A549 (cell line): ENCODE results near the gene CFAP161. TPM values are rescaled to one million over a fixed set of nuclear protein-coding genes. Genes with fewer than 3 reads are reported as not detected.

Experiments used
- ATAC-seq, 2 experiments: fragments of 200-7000 bp in 1 of 2; fragments of >200 bp in 1 of 2; cut with Nextera tagmentation in 1 of 2; cut with Tn5 transposase in 1 of 2; 3 replicates each; pipeline versions ENCODE4 v1.8.0 to v1.9.1; 2018 to 2020; ENCODE audit warnings: mild to moderate bottlenecking in 1 of 2, moderate library complexity in 1 of 2
- CTCF ChIA-PET: fragments of 300-600 bp; sonication (Branson Sonifier 250); formaldehyde crosslinking; extraction: SDS; loops from one replicate; lab custom pipeline; 2021; ENCODE audit warnings: antibody characterized with exemption, inconsistent platforms; lab: Yijun Ruan, JAX
- POLR2A ChIA-PET: fragments of 350-600 bp; formaldehyde crosslinking; extraction: SDS; loops from one replicate; lab custom pipeline; 2021; ENCODE audit warnings: antibody characterized with exemption, inconsistent platforms; lab: Yijun Ruan, JAX
- DNase-seq, 2 experiments: peaks; one replicate each; pipeline versions ENCODE4 v3.0.0 to v3.0.0-alpha.2; 2011 to 2016; ENCODE audit warnings: low read depth in 1 of 2, low spot score in 1 of 2
- FAIRE-seq: peaks from 2 replicates; lab custom pipeline; 2011; peaks lifted over from hg19 to GRCh38; lab: Jason Lieb, UNC
- H3K27ac ChIP-seq, 2 experiments: fragments of >200 bp; sonication (Bioruptor Twin); formaldehyde crosslinking; 3 replicates each; pipeline ENCODE4 v1.5.1; 2016 to 2017
- H3K4me1 ChIP-seq: fragments of >200 bp; sonication (Bioruptor Twin); formaldehyde crosslinking; 3 replicates; pipeline ENCODE4 v1.6.1; 2016
- H3K4me2 ChIP-seq: fragments of >200 bp; sonication (Bioruptor Twin); formaldehyde crosslinking; 3 replicates; pipeline ENCODE4 v1.6.1; 2016
- H3K4me3 ChIP-seq: fragments of >200 bp; sonication (Bioruptor Twin); formaldehyde crosslinking; 3 replicates; pipeline ENCODE4 v1.5.1; 2016
- H3K9me3 ChIP-seq: fragments of >200 bp; sonication (Bioruptor Twin); formaldehyde crosslinking; 3 replicates; pipeline ENCODE4 v1.6.1; 2016
- CEBPB ChIP-seq, 2 experiments: fragments of >200 bp in 1 of 2; sonication (Bioruptor Twin) in 1 of 2; formaldehyde crosslinking in 1 of 2; IDR thresholded peaks; 2 replicates each; pipeline ENCODE4 v1.6.1; 2012 to 2016
- CHD4 ChIP-seq: fragments of 200-600 bp; sonication (generic); IDR thresholded peaks from 2 replicates; pipeline ENCODE4 v1.6.1; 2016; ENCODE audit warnings: antibody characterized with exemption, mild to moderate bottlenecking, borderline replicate concordance
- FOSB ChIP-seq: fragments of 250-450 bp; sonication (Bioruptor Pico); IDR thresholded peaks from 2 replicates; pipeline ENCODE4 v1.5.0; 2020; ENCODE audit warnings: mild to moderate bottlenecking, moderate library complexity
- HDAC2 ChIP-seq: fragments of 200-600 bp; sonication (generic); IDR thresholded peaks from 2 replicates; pipeline ENCODE4 v1.6.1; 2016
- HOXA7 ChIP-seq: fragments of 250-450 bp; sonication (Bioruptor Pico); IDR thresholded peaks from 2 replicates; pipeline ENCODE4 v1.5.0; 2020; ENCODE audit warnings: mild to moderate bottlenecking, moderate library complexity
- JUN ChIP-seq, 2 experiments: fragments of >200 bp; sonication (Bioruptor Twin); formaldehyde crosslinking; IDR thresholded peaks; 2 replicates in 1 of 2; 3 replicates in 1 of 2; pipeline ENCODE4 v1.6.1; 2016 to 2017
- JUNB ChIP-seq: fragments of >200 bp; sonication (Bioruptor Twin); formaldehyde crosslinking; IDR thresholded peaks from 2 replicates; pipeline ENCODE4 v1.6.1; 2016
- MAFK ChIP-seq: fragments of 450-650 bp; IDR thresholded peaks from 2 replicates; pipeline ENCODE4 v1.6.1; 2014; ENCODE audit not compliant: partially characterized antibody
- MAZ ChIP-seq: fragments of 150-350 bp; IDR thresholded peaks from 2 replicates; pipeline ENCODE4 v1.6.1; 2014; ENCODE audit warnings: antibody characterized with exemption, low read depth, low read length, borderline replicate concordance
- MYC ChIP-seq: IDR thresholded peaks from 2 replicates; pipeline ENCODE4 v1.6.1; 2012; ENCODE audit warnings: mild to moderate bottlenecking, inconsistent platforms, low read length, improper control_type of control experiment, borderline replicate concordance
- NFE2L2 ChIP-seq: fragments of 150-350 bp; conservative IDR thresholded peaks from 2 replicates; pipeline ENCODE4 v1.6.1; 2014; ENCODE audit warnings: low read length
- PHF8 ChIP-seq: fragments of 200-600 bp; sonication (generic); IDR thresholded peaks from 2 replicates; pipeline ENCODE4 v1.6.1; 2016; ENCODE audit warnings: low read depth, mild to moderate bottlenecking, antibody characterized with exemption, moderate library complexity, borderline replicate concordance
- POLR2A ChIP-seq: IDR thresholded peaks from 2 replicates; pipeline ENCODE4 v1.6.1; 2012; ENCODE audit warnings: mild to moderate bottlenecking, low read length
- RFX5 ChIP-seq: fragments of 450-650 bp; IDR thresholded peaks from 2 replicates; pipeline ENCODE4 v1.7.1; 2014; ENCODE audit warnings: antibody characterized with exemption, mild to moderate bottlenecking, moderate library complexity
- SMC3 ChIP-seq: fragments of >200 bp; sonication (Bioruptor Twin); formaldehyde crosslinking; IDR thresholded peaks from 3 replicates; pipeline ENCODE4 v1.6.1; 2018; ENCODE audit warnings: inconsistent platforms
- TFCP2L1 ChIP-seq: fragments of 250-450 bp; sonication (Bioruptor Pico); IDR thresholded peaks from 2 replicates; pipeline ENCODE4 v1.5.0; 2021; ENCODE audit warnings: mild to moderate bottlenecking
- ZFP36 ChIP-seq: fragments of 450-650 bp; IDR thresholded peaks from 2 replicates; pipeline ENCODE4 v1.6.1; 2014; ENCODE audit warnings: borderline replicate concordance; ENCODE audit not compliant: partially characterized antibody
- ZNF302 ChIP-seq: fragments of 250-450 bp; sonication (Bioruptor Pico); IDR thresholded peaks from 2 replicates; pipeline ENCODE4 v1.9.0; 2021; ENCODE audit warnings: inconsistent platforms, mild to moderate bottlenecking, moderate library complexity
- WGBS: methylation state at CpG from one replicate; pipeline ENCODE4 v1.1.6; 2017; ENCODE audit errors: missing lambda C conversion rate; 5-methylcytosine and 5-hydroxymethylcytosine counted together
- polyA plus RNA-seq, 4 experiments: library from polyadenylated mRNA; depleted of rRNA in 3 of 4; stranded (reverse); fragments of >200 nt; fragmentation: RNase III in 1 of 4; extraction: RNeasy Plus Mini Kit Qiagen cat#74134 plus additional on column Dnase treatment in 1 of 4; gene quantifications; 2 replicates in 3 of 4; 3 replicates in 1 of 4; pipeline ENCODE4 v1.2.3, GENCODE V29; 2011 to 2017
- TF ChIP-seq, protein P1 (sequence below): fragments of >200 bp; sonication (Bioruptor Twin); formaldehyde crosslinking; IDR thresholded peaks from 3 replicates; pipeline ENCODE4 v1.5.1; 2016
- TF ChIP-seq, protein P2 (sequence below): fragments of 150-350 bp; IDR thresholded peaks from 2 replicates; pipeline ENCODE4 v1.6.1; 2014; ENCODE audit warnings: low read depth, mild to moderate bottlenecking, low read length
- TF ChIP-seq, protein P3 (sequence below): fragments of >200 bp; sonication (Bioruptor Twin); formaldehyde crosslinking; IDR thresholded peaks from 2 replicates; pipeline ENCODE4 v1.6.1; 2016
- TF ChIP-seq, protein P4 (sequence below): fragments of >200 bp; sonication (Bioruptor Twin); formaldehyde crosslinking; IDR thresholded peaks from 3 replicates; pipeline ENCODE4 v1.6.1; 2016
- TF ChIP-seq, protein P5 (sequence below): IDR thresholded peaks from 2 replicates; pipeline ENCODE4 v1.6.1; 2012
- TF ChIP-seq, protein P6 (sequence below): fragments of 250-450 bp; sonication (Bioruptor Pico); IDR thresholded peaks from 2 replicates; pipeline ENCODE4 v1.5.0; 2021; ENCODE audit warnings: mild to moderate bottlenecking, moderate library complexity, borderline replicate concordance

Gene CFAP161
- polyA plus RNA-seq, 2 of the 4 experiments (the other 2 are of a cell fraction) = not detected

DNA sequence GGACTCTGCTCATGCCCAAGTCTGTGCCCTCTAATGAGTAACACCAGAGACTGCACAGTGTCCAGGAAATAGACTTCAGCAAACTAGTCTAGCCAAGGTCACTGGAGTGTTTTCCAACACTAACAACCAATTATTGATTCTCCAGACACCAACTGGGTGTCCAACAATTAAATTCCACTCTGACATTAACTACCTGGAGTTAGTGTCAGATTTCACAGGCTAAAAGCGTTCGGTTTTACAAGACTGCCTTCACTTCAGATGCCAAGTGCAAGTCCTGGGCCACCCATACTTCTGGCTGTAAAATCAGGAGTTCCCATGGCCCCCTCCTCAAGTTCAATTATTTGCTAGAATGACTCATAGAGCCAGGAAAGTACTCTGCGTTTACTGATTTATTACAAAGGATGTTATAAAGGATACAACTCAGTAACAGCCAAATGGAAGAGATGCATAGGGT lies 20.8 kb upstream of the CFAP161 start (continued):
- TF ChIP-seq, protein P1, sequence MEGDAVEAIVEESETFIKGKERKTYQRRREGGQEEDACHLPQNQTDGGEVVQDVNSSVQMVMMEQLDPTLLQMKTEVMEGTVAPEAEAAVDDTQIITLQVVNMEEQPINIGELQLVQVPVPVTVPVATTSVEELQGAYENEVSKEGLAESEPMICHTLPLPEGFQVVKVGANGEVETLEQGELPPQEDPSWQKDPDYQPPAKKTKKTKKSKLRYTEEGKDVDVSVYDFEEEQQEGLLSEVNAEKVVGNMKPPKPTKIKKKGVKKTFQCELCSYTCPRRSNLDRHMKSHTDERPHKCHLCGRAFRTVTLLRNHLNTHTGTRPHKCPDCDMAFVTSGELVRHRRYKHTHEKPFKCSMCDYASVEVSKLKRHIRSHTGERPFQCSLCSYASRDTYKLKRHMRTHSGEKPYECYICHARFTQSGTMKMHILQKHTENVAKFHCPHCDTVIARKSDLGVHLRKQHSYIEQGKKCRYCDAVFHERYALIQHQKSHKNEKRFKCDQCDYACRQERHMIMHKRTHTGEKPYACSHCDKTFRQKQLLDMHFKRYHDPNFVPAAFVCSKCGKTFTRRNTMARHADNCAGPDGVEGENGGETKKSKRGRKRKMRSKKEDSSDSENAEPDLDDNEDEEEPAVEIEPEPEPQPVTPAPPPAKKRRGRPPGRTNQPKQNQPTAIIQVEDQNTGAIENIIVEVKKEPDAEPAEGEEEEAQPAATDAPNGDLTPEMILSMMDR = no peak
- no peak for TF ChIP-seq CEBPB (IDR thresholded peaks at IDR 0.05)
- TF ChIP-seq PHF8 = no peak
- TF ChIP-seq FOSB (CRISPR knock-in tag) = no peak

DNA sequence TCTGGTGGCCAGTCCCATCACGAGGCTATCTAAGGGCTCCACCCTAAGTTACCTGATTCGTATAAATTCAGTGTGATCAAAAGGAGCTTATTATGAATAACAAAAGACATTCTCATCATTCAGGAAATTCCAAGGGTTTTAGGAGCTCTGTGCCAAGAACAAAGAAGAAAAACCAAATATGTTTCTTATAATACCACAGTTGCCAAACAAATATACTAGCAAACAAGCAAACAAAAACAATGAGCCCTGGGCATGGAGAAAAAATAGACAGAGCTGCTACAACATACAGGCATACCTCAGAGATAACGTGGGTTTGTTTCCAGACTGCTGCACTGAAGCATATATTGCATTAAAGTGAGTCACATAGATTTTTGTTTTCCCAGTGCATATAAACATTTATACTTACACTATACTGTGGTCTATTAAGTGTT lies 20.2 kb upstream of the CFAP161 start:
- FAIRE-seq = no peak

DNA sequence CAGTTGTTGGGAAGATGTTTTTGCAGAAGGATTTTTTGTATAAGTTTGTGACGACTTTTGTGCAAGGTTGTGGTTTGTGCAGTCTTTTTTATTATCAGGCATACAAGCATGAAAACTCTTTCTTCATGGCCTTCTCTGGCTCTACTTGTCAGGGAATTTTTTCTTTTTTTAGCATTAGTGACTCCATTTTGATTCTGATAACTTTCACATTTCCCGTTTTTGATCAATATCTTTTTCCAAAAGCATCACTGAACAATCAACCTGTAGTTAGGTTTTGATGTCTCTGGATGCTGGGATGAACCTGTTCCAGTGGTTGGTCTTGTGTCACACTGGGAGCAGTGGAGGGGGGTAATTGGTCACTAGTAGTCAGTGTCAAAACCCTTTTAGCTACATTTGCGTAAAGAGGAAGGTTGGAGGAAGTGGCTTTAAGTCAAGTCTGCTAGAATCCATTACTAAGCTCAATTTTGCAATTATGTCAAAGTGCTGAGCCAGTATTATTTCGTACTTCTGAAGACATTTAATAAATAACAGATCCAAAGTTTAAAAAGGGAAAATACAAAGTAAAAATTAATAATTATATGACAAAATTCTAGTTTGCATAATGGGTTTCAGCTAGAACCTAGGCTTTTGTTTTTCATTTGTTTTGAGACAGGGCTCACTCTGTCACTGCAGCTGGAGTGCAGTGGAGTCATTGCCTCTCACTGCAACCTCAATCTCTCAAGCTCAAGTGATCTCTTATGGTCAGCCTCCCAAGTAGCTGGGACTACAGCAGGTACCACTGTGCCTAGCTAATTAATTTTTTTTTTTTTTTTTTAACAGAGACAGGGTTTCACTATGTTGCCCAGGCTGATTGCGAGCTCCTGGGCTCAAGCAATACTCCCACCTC lies 18.8 kb upstream of the CFAP161 start:
- no peak for FAIRE-seq

More for the DNA sequence above, 20.2 kb upstream of the CFAP161 start:
- DNase-seq = no peak
- ChIA-PET POLR2A (no interaction called here), CTCF (interaction anchor here (0.5 to 0.8 kb wide), 2 partner anchors 38 to 152 kb away, joined by 3 to 4 read pairs; no protein-coding TSS in a partner anchor)
- no peak overlapping the region for H3K4me2 ChIP-seq
- no peaks in the 10 kb centered on the region for H3K4me1 ChIP-seq
- H3K4me3 ChIP-seq = no peak overlapping the region
- H3K9me3 ChIP-seq = no peaks in the 10 kb centered on the region
- TF ChIP-seq HDAC2 (no peak), JUNB (no peak), MAZ (no peak), MYC (no peak), JUN (IDR thresholded peaks at IDR 0.05) (no peak), CHD4 (no peak), ZFP36 (no peak), POLR2A (no peak), NFE2L2 (no peak), ZNF302 (CRISPR knock-in tag) (no peak), CEBPB (IDR thresholded peaks at IDR 0.05) (no peak), SMC3 (no peak), RFX5 (no peak)
- TF ChIP-seq, protein P2, sequence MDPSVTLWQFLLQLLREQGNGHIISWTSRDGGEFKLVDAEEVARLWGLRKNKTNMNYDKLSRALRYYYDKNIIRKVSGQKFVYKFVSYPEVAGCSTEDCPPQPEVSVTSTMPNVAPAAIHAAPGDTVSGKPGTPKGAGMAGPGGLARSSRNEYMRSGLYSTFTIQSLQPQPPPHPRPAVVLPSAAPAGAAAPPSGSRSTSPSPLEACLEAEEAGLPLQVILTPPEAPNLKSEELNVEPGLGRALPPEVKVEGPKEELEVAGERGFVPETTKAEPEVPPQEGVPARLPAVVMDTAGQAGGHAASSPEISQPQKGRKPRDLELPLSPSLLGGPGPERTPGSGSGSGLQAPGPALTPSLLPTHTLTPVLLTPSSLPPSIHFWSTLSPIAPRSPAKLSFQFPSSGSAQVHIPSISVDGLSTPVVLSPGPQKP = no peak
- TF ChIP-seq, protein P3, sequence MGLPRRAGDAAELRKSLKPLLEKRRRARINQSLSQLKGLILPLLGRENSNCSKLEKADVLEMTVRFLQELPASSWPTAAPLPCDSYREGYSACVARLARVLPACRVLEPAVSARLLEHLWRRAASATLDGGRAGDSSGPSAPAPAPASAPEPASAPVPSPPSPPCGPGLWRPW = no peak
- TF ChIP-seq, protein P4, sequence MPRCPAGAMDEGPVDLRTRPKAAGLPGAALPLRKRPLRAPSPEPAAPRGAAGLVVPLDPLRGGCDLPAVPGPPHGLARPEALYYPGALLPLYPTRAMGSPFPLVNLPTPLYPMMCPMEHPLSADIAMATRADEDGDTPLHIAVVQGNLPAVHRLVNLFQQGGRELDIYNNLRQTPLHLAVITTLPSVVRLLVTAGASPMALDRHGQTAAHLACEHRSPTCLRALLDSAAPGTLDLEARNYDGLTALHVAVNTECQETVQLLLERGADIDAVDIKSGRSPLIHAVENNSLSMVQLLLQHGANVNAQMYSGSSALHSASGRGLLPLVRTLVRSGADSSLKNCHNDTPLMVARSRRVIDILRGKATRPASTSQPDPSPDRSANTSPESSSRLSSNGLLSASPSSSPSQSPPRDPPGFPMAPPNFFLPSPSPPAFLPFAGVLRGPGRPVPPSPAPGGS = no peak
- TF ChIP-seq, protein P5, sequence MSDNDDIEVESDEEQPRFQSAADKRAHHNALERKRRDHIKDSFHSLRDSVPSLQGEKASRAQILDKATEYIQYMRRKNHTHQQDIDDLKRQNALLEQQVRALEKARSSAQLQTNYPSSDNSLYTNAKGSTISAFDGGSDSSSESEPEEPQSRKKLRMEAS = no peak
- TF ChIP-seq, all 56 proteins: peak for 0
- no peak overlapping the region for H3K27ac ChIP-seq
- WGBS = 5% methylated on average over 3 of the region's 3 CpGs
- no peak for ATAC-seq

More for the DNA sequence above, 18.8 kb upstream of the CFAP161 start:
- Histone ChIP-seq H3K27ac (no peak overlapping the region), H3K9me3 (no peaks in the 10 kb centered on the region), H3K4me1 (no peaks in the 10 kb centered on the region), H3K4me3 (no peak overlapping the region), H3K4me2 (no peak overlapping the region)
- 17% methylated on average over 5 of the region's 5 CpGs for WGBS
- ChIA-PET CTCF (interaction anchor here (0.6 to 2.1 kb wide), 6 partner anchors 9 to 336 kb away, joined by 3 to 17 read pairs (median 4); no protein-coding TSS in a partner anchor), POLR2A (no interaction called here)
- TF ChIP-seq MAFK (peak; percentile 55), HOXA7 (no peak), TFCP2L1 (CRISPR knock-in tag) (no peak)
- TF ChIP-seq, protein P6, sequence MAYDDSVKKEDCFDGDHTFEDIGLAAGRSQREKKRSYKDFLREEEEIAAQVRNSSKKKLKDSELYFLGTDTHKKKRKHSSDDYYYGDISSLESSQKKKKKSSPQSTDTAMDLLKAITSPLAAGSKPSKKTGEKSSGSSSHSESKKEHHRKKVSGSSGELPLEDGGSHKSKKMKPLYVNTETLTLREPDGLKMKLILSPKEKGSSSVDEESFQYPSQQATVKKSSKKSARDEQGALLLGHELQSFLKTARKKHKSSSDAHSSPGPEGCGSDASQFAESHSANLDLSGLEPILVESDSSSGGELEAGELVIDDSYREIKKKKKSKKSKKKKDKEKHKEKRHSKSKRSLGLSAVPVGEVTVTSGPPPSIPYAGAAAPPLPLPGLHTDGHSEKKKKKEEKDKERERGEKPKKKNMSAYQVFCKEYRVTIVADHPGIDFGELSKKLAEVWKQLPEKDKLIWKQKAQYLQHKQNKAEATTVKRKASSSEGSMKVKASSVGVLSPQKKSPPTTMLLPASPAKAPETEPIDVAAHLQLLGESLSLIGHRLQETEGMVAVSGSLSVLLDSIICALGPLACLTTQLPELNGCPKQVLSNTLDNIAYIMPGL (CRISPR knock-in tag) = no peak
- no peak for ATAC-seq
- no peak for DNase-seq
